HepG2 (cell line): ENCODE data around the gene GGNBP2. TPM values are rescaled to one million over a fixed set of nuclear protein-coding genes. Genes with fewer than 3 reads are reported as not detected.

Experiments used
- HOXA9 ChIP-seq: sonication (generic); formaldehyde crosslinking; IDR thresholded peaks from 2 replicates; pipeline ENCODE4 v1.8.1; 2022; ENCODE audit warnings: missing genetic modification reagents, mild to moderate bottlenecking, moderate library complexity, borderline replicate concordance
- KDM4B ChIP-seq: sonication (generic); formaldehyde crosslinking; IDR thresholded peaks from 2 replicates; pipeline ENCODE4 v1.4.0; 2020; ENCODE audit warnings: missing genetic modification reagents
- MED8 ChIP-seq: sonication (generic); formaldehyde crosslinking; IDR thresholded peaks from 2 replicates; pipeline ENCODE4 v1.8.1; 2023; ENCODE audit warnings: mild to moderate bottlenecking, missing genetic modification reagents; ENCODE audit not compliant: insufficient replicate concordance
- MXD4 ChIP-seq: IDR thresholded peaks from 2 replicates; pipeline ENCODE4 v1.6.1; 2016; ENCODE audit warnings: mild to moderate bottlenecking, missing biosample characterization, missing genetic modification reagents
- NFYC ChIP-seq: IDR thresholded peaks from 2 replicates; pipeline ENCODE4 v1.6.1; 2016; ENCODE audit warnings: missing genetic modification reagents, missing compliant biosample characterization
- RFX1 ChIP-seq: fragments of 450-650 bp; IDR thresholded peaks from 2 replicates; pipeline ENCODE4 v1.6.1; 2017
- SAFB2 ChIP-seq: sonication (generic); formaldehyde crosslinking; IDR thresholded peaks from 2 replicates; pipeline ENCODE4 v1.5.1; 2020; ENCODE audit warnings: missing genetic modification reagents, low read depth, mild to moderate bottlenecking, borderline replicate concordance
- SUZ12 ChIP-seq: fragments of 150-350 bp; IDR thresholded peaks from 2 replicates; pipeline ENCODE4 v1.6.1; 2014; ENCODE audit warnings: low read depth, low read length
- ZNF230 ChIP-seq: sonication (generic); formaldehyde crosslinking; IDR thresholded peaks from 2 replicates; pipeline ENCODE4 v1.4.0; 2020; ENCODE audit warnings: mild to moderate bottlenecking, missing genetic modification reagents
- ZNF431 ChIP-seq: sonication (generic); formaldehyde crosslinking; IDR thresholded peaks from 2 replicates; pipeline ENCODE4 v1.9.0; 2022; ENCODE audit warnings: missing genetic modification reagents, low read depth, mild to moderate bottlenecking, borderline replicate concordance
- ZNF563 ChIP-seq: sonication (generic); formaldehyde crosslinking; IDR thresholded peaks from 2 replicates; pipeline ENCODE4 v1.8.0; 2022; ENCODE audit warnings: mild to moderate bottlenecking, moderate library complexity, missing genetic modification reagents
- ZNF644 ChIP-seq: IDR thresholded peaks from 2 replicates; pipeline ENCODE4 v1.6.1; 2016; ENCODE audit warnings: low read depth
- ZNF652 ChIP-seq: IDR thresholded peaks from 2 replicates; pipeline ENCODE4 v1.6.1; 2016; ENCODE audit warnings: low read depth, borderline replicate concordance
- ZNF660 ChIP-seq: sonication (generic); formaldehyde crosslinking; IDR thresholded peaks from 2 replicates; pipeline ENCODE4 v1.5.1; 2020; ENCODE audit warnings: mild to moderate bottlenecking, low read depth, missing genetic modification reagents, borderline replicate concordance
- polyA plus RNA-seq, 8 experiments: library from polyadenylated mRNA; depleted of rRNA in 3 of 8; stranded (reverse) in 7 of 8; unstranded in 1 of 8; fragments of >200 nt; fragmentation: Illumina TruSeq in 4 of 8; extraction: Trizol in 4 of 8; gene quantifications; 2 replicates each; pipeline versions ENCODE4 v1.2.1 to v1.2.3, GENCODE V29; 2011 to 2016; ENCODE audit warnings: low read depth in 4 of 8, missing spikeins in 1 of 8, mixed read lengths in 1 of 8; ENCODE audit not compliant: insufficient read depth in 1 of 8
- total RNA-seq, 5 experiments: library from RNA; depleted of rRNA; stranded (reverse); fragments of >200 nt; fragmentation: Illumina TruSeq; extraction: Trizol; gene quantifications; 2 replicates each; pipeline ENCODE4 v1.2.3, GENCODE V29; 2016; ENCODE audit warnings: low read depth in 1 of 5
- TF ChIP-seq, protein P1 (sequence below): sonication (generic); formaldehyde crosslinking; IDR thresholded peaks from 2 replicates; pipeline ENCODE4 v1.4.0; 2020; ENCODE audit warnings: missing genetic modification reagents
- TF ChIP-seq, protein P2 (sequence below): sonication (generic); formaldehyde crosslinking; conservative IDR thresholded peaks from 2 replicates; pipeline ENCODE4 v1.4.0; 2020; ENCODE audit warnings: missing genetic modification reagents
- TF ChIP-seq, protein P3 (sequence below): IDR thresholded peaks from 2 replicates; pipeline ENCODE4 v1.6.1; 2012; ENCODE audit warnings: inconsistent platforms
- TF ChIP-seq, protein P4 (sequence below): sonication (generic); formaldehyde crosslinking; IDR thresholded peaks from 2 replicates; pipeline ENCODE4 v1.8.1; 2022; ENCODE audit warnings: mild to moderate bottlenecking, missing genetic modification reagents

The GGNBP2 gene
- total and polyA plus RNA-seq, 2 of the 13 experiments (the other 11 are each of a cell fraction or from before 2014, with no cell fraction given): 53.3 to 84.2 TPM

DNA sequence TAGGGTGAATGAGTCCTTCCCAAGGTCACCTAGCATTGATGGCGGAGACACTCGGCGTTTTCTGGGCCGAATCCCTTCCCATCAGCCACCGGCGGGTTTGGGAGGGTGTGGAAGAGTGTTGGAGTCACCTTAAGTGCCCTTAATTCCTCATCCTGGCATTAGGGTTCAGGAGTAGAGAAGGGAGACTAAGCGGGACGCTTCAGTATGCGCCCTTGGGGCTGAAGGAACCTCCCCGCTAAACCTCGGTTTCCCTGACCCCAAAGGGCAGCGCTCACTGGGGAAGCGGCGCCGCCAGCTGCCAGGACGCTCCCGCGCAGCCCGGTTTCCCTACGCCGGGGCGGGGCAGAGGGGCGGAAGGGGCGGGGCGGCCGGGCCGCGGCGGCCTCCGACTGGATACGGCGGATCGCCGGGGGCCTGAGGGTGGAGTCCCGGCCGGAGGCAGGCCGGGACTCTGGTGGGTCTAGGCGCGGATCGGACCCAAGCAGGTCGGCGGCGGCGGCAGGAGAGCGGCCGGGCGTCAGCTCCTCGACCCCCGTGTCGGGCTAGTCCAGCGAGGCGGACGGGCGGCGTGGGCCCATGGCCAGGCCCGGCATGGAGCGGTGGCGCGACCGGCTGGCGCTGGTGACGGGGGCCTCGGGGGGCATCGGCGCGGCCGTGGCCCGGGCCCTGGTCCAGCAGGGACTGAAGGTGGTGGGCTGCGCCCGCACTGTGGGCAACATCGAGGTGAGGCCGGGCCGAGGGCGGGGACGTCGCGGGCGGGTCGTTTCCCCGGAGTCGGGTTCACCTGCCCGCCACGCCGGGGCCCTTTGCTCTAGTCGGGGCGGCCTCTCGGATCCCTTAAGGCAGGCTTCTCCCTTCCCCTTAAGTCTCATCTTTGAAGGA is 47.0 kb downstream of the GGNBP2 start, which contains the start of gene DHRS11 (continued):
- TF ChIP-seq, protein P1, sequence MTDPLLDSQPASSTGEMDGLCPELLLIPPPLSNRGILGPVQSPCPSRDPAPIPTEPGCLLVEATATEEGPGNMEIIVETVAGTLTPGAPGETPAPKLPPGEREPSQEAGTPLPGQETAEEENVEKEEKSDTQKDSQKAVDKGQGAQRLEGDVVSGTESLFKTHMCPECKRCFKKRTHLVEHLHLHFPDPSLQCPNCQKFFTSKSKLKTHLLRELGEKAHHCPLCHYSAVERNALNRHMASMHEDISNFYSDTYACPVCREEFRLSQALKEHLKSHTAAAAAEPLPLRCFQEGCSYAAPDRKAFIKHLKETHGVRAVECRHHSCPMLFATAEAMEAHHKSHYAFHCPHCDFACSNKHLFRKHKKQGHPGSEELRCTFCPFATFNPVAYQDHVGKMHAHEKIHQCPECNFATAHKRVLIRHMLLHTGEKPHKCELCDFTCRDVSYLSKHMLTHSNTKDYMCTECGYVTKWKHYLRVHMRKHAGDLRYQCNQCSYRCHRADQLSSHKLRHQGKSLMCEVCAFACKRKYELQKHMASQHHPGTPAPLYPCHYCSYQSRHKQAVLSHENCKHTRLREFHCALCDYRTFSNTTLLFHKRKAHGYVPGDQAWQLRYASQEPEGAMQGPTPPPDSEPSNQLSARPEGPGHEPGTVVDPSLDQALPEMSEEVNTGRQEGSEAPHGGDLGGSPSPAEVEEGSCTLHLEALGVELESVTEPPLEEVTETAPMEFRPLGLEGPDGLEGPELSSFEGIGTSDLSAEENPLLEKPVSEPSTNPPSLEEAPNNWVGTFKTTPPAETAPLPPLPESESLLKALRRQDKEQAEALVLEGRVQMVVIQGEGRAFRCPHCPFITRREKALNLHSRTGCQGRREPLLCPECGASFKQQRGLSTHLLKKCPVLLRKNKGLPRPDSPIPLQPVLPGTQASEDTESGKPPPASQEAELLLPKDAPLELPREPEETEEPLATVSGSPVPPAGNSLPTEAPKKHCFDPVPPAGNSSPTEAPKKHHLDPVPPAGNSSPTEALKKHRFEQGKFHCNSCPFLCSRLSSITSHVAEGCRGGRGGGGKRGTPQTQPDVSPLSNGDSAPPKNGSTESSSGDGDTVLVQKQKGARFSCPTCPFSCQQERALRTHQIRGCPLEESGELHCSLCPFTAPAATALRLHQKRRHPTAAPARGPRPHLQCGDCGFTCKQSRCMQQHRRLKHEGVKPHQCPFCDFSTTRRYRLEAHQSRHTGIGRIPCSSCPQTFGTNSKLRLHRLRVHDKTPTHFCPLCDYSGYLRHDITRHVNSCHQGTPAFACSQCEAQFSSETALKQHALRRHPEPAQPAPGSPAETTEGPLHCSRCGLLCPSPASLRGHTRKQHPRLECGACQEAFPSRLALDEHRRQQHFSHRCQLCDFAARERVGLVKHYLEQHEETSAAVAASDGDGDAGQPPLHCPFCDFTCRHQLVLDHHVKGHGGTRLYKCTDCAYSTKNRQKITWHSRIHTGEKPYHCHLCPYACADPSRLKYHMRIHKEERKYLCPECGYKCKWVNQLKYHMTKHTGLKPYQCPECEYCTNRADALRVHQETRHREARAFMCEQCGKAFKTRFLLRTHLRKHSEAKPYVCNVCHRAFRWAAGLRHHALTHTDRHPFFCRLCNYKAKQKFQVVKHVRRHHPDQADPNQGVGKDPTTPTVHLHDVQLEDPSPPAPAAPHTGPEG (CRISPR knock-in tag): no peak
- TF ChIP-seq ZNF563 (CRISPR knock-in tag): peak; percentile 54; the same call in 1 of the 2 replicates
- TF ChIP-seq RFX1: no peak
- no peak for TF ChIP-seq KDM4B (CRISPR knock-in tag)
- no peak for TF ChIP-seq MED8 (CRISPR knock-in tag)
- no peak for TF ChIP-seq MXD4 (CRISPR knock-in tag)
- no peak for TF ChIP-seq ZNF431
- TF ChIP-seq SAFB2: no peak
- TF ChIP-seq, protein P2, sequence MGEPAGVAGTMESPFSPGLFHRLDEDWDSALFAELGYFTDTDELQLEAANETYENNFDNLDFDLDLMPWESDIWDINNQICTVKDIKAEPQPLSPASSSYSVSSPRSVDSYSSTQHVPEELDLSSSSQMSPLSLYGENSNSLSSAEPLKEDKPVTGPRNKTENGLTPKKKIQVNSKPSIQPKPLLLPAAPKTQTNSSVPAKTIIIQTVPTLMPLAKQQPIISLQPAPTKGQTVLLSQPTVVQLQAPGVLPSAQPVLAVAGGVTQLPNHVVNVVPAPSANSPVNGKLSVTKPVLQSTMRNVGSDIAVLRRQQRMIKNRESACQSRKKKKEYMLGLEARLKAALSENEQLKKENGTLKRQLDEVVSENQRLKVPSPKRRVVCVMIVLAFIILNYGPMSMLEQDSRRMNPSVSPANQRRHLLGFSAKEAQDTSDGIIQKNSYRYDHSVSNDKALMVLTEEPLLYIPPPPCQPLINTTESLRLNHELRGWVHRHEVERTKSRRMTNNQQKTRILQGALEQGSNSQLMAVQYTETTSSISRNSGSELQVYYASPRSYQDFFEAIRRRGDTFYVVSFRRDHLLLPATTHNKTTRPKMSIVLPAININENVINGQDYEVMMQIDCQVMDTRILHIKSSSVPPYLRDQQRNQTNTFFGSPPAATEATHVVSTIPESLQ: no peak
- no peak for TF ChIP-seq SUZ12
- no peak for TF ChIP-seq ZNF230 (CRISPR knock-in tag)
- TF ChIP-seq NFYC: peak; percentile 34; the same call in 1 of the 2 replicates
- TF ChIP-seq ZNF644 (CRISPR knock-in tag): no peak
- TF ChIP-seq HOXA9 (CRISPR knock-in tag): no peak
- TF ChIP-seq, protein P3, sequence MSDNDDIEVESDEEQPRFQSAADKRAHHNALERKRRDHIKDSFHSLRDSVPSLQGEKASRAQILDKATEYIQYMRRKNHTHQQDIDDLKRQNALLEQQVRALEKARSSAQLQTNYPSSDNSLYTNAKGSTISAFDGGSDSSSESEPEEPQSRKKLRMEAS: peak; percentile 49; the same call in 1 of the 2 replicates
- TF ChIP-seq, protein P4, sequence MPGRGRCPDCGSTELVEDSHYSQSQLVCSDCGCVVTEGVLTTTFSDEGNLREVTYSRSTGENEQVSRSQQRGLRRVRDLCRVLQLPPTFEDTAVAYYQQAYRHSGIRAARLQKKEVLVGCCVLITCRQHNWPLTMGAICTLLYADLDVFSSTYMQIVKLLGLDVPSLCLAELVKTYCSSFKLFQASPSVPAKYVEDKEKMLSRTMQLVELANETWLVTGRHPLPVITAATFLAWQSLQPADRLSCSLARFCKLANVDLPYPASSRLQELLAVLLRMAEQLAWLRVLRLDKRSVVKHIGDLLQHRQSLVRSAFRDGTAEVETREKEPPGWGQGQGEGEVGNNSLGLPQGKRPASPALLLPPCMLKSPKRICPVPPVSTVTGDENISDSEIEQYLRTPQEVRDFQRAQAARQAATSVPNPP: no peak
- TF ChIP-seq ZNF652 (CRISPR knock-in tag): no peak
- no peak for TF ChIP-seq ZNF660 (CRISPR knock-in tag)
